HG03565 (cell line): ENCODE measurements around the gene MED9.

Experiments used
- ATAC-seq: cut with Tn5 transposase; IDR thresholded peaks from one replicate; pipeline ENCODE4 v1.9.1; 2021; ENCODE audit warnings: mild to moderate bottlenecking, moderate library complexity; ENCODE audit not compliant: unreplicated experiment

Gene MED9

GRCh38 chr17:17502741-17503565 lies 26.2 kb downstream of the MED9 start:
- no peak for ATAC-seq

GRCh38 chr17:17503566-17504130 lies 26.8 kb downstream of the MED9 start:
- ATAC-seq = no peak

- no peak for ATAC-seq
Observed at GRCh38 chr17:17504341-17505140, 27.7 kb downstream of the MED9 start.

- no peak for ATAC-seq
Observed at GRCh38 chr17:17505151-17505550, 28.4 kb downstream of the MED9 start.

- no peak for ATAC-seq
Observed at GRCh38 chr17:17505610-17506171, 28.9 kb downstream of the MED9 start.

GRCh38 chr17:17506181-17506741 lies 29.5 kb downstream of the MED9 start:
- no peak for ATAC-seq

DNA sequence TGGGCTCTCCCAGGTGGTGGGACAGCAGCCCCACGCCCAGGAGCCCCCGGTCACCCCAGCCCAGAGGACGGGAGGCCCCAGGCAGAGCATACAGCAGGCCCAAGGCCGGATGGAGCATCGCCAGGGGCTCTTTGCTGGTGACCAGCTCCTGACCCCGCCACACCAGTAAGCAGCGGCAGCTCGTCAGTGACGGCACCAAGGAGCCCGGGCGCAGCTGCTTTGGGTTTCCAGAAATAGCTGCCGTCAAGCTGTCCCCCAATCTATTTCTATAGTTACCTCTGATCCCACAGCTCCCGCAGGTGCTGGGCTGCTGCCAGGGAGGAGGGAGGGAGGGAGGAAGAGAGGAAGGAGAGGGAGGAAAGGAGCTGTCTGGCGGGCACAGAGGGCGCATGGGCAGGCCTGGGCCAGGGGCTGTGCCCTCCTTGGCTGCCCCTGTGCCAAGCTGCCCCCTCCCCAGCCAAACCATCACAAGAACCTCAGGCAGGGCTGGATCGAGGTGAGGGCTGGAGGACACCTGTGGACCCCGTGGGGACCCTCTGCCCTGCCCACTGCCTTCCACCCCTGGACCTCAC lies 30.2 kb downstream of the MED9 start:
- ATAC-seq = no peak

GRCh38 chr17:17507465-17508011 lies 30.7 kb downstream of the MED9 start:
- no peak for ATAC-seq

DNA sequence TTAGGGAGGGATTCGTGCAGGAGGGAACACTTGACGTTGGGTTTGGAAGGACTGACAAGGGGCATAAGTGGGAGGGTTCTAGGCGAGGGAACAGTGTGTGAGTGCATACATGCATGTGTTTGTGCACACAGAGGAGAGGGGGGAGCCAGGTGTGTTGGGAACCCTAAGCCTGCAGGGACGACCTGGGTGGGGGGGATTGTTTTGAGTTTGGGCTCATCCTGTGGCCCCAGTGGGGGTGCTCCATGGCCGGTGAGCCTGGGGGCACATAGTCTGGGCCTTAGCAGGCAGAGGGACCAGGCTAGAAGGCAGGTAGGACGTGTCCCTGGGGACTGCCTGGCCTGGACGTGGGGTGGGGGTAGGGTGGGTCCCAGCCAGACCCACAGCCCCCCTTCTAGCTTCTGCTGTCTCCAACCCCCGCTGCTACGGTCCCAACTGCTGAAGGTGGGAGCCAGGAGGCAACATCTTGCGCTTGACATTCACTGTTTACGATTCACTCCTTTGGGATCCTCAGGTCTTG lies 31.3 kb downstream of the MED9 start:
- no peak for ATAC-seq

DNA sequence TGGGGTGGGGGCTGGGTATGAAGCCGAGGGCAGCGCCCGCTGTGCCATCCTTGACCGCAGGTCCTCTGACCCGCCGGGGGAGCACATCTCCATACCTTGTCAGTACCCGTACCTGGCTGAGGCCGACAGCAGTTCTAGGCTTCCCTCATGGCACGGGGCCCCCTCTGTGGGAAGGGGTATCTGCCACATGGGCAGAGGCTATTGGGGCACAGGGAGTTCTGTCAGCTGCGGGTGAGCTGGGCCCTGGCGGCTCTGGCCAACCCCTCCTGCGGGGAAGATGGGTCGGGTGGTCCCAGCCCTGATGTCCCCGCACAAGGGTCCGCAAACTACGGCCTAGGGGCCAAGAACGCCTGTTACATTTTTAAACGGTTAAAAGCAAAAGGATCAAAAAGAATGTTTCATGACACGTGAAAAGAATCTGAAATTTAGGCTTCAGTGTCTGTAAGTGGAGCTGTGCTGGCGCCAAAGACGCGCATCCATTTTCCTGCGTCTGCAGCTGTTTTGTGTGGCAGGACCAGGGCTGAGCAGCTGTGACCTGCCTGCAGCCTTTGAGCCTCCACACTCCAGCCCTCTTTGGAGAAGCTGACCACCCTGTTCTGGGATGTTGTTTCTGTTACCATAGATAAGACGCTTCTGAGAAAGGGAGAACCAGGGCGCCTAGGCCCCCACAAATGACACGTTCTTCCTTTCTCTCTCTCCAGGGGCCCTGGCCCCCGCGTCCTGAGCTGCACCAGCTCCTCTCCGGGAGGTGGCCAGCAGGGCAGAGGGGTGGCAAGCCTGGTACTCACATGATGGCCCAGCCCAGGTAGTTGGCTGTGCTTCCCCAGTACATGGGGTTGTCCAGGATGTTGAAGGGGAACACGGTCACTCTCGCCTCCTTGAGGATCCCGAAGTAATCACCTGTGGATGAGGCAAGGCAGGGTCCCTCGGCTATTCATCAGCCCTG lies 32.1 kb downstream of the MED9 start:
- ATAC-seq = no peak

DNA sequence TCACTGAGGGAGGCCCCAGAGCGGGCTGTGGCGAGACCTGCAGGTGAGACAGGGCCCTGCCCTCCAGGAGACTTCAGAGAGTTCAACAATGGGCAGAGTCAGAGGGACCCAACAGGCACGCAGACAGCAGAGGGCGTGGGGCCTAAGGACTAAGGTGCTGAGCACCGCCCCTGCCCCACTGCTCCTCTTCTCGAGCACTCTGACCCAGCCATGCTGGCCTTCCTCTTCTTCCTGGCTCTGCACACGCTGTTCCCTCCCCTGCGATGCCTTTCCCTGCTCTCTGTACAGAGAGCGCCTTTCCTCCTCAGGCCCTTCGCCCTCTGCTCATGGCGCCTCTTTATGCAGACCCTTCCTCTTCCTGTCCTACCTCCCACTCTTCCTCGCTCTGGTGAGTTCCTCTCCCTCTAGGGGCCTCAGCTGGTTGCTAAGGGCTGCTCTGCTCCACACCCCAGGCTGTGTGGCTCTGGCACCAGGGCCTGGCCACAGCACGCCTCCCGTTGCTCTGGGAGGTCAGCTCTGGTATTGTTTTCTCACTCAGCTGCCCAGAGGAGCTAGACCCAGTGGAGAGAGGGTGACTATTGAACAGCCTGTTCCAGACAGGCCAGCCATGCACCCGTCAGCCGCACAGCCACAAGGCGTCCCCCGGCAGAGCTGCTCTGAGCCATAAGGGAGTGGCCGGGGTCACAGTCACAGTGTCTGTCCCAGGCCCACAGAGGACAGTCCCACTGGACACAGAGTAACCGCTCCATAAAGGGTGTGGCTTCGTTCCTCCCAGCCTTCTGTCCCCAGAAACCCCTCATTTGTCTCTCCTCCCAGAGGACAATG lies 33.0 kb downstream of the MED9 start:
- ATAC-seq = no peak

GRCh38 chr17:17510456-17511292 lies 33.9 kb downstream of the MED9 start:
- no peak for ATAC-seq

GRCh38 chr17:17511293-17511741 lies 34.5 kb downstream of the MED9 start:
- ATAC-seq = no peak

DNA sequence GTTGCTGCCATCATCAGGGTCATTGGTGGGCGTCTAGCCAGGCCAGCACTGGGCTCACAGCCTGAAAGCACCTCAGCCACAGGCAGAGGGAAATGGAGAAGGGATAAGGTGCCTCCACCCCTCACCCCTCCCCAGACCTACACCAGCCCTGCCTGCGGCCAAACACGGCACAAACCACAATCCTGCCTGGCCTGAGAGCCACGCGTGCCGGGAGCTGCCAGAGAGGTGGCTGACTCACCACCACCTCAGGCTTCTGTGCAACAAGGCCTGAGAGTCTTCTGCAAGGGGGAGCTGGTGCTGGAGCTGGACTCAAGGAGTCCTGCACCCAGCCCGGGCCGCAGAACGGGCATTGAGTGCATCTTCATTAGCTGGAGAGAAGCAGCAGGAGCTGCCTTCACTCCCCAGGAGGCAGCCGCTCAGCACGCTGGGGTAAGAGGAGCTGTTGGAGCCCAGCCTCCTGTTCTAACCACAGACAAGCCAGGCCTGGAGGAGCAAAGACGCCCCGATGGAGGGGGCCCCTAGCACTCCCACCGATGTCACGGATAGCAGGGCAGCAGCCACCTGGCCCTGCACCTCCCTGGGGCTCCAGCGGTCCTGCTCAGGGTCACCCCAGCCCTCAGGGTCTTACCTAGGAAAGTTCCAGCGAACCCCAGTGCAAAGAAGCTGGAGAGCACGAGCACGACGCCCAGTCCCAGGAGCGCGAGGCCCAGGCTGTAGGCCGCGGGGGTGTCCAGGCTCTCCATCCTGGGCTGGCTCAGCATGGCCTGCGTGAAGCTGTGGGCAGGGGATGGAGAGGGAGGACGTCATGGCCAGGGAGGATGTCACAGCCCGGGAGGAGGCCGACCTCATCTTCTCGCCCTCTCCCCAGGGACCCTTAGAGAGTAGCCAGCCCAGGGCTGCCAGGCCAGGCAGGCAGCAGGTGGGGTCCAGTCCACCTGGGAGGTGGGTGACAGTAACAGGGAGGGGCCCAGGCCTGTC lies 35.4 kb downstream of the MED9 start:
- ATAC-seq = no peak

DNA sequence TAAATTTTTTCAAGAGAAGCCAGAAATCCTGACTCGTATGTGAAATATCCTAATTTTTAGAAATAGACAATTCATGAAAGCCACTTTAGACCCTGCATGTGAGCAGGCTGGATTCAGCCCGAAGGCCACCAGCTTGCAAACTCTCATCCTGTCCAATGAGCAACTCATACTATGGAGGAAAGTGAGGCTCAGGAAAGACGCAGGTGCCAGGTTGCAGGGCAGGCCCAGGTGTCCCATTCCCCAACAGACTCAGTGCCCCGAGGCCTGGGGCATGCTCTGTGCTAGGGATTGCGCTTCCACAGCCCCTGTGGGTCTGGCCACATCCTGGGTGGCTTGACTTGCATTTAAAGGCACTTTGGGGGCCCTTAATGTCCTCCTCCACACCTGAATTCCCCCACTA lies 36.1 kb downstream of the MED9 start:
- ATAC-seq = no peak

DNA sequence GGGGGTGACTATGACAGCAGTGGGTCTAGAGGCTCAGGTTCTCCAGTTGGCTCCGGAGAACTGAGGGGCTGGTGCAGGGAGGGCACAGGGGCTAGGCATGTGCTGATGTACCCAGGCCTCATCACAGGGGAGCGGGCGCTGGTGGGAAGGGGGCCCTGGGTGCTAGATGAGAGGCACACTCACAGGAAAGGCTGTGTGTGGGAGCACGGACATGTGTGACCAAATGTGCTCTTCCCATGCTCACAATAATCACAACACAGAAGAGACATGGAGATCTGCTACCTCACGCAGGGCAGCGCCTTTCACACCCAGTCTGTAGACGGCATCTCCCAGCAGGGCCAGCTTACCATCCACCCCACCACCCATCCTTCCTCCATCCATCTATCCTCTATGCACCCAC lies 36.8 kb downstream of the MED9 start:
- no peak for ATAC-seq
